Astrocyte (in vitro differentiated cells and primary cell): ENCODE data around the gene TRIM56. TPM values are rescaled to one million over a fixed set of nuclear protein-coding genes. Genes with fewer than 3 reads are reported as not detected.
"Not testable (repeated sequence)": the region's sequence is repeated elsewhere in the genome, so short reads cannot be mapped to it uniquely, and the experiment has no call there.

Experiments used
- DNase-seq: peaks from one replicate; pipeline ENCODE4 v3.0.0-alpha.2; 2010; ENCODE audit warnings: low read depth
- FAIRE-seq: peaks from 2 replicates; lab custom pipeline; 2011; peaks lifted over from hg19 to GRCh38; lab: Jason Lieb, UNC
- H2AFZ ChIP-seq: 2 replicates; pipeline ENCODE4 v1.6.0; 2012; ENCODE audit warnings: low read depth, low read length, inconsistent platforms
- H3K27ac ChIP-seq: 2 replicates; pipeline ENCODE4 v1.5.1; 2011; ENCODE audit warnings: low read depth, low read length, inconsistent platforms
- H3K27me3 ChIP-seq: 2 replicates; pipeline ENCODE4 v1.6.0; 2011; ENCODE audit warnings: low read length, inconsistent platforms; ENCODE audit not compliant: insufficient read depth
- H3K36me3 ChIP-seq: 2 replicates; pipeline ENCODE4 v1.5.1; 2011; ENCODE audit warnings: low read length, inconsistent platforms; ENCODE audit not compliant: insufficient read depth
- H3K4me1 ChIP-seq: 2 replicates; pipeline ENCODE4 v1.5.1; 2011; ENCODE audit warnings: low read length, inconsistent platforms; ENCODE audit not compliant: insufficient read depth
- H3K4me2 ChIP-seq: 2 replicates; pipeline ENCODE4 v1.6.0; 2012; ENCODE audit warnings: low read length, inconsistent platforms
- H3K4me3 ChIP-seq: 2 replicates; pipeline ENCODE4 v1.5.1; 2011; ENCODE audit warnings: low read depth, mild to moderate bottlenecking, low read length, inconsistent platforms; ENCODE audit not compliant: insufficient read depth
- H3K79me2 ChIP-seq: 2 replicates; pipeline ENCODE4 v1.6.0; 2012; ENCODE audit warnings: mild to moderate bottlenecking, low read length, inconsistent platforms; ENCODE audit not compliant: insufficient read depth
- H3K9ac ChIP-seq: 2 replicates; pipeline ENCODE4 v1.6.0; 2012; ENCODE audit warnings: mild to moderate bottlenecking, low read length, inconsistent platforms
- H3K9me3 ChIP-seq: 2 replicates; pipeline ENCODE4 v1.5.1; 2012; ENCODE audit warnings: low read depth, mild to moderate bottlenecking, low read length, inconsistent platforms; ENCODE audit not compliant: insufficient read depth
- H4K20me1 ChIP-seq: 2 replicates; pipeline ENCODE4 v1.6.0; 2012; ENCODE audit warnings: low read length, inconsistent platforms; ENCODE audit not compliant: insufficient read depth
- H3K27ac Mint-ChIP-seq: one replicate; pipeline ENCODE4 v1.8.0; 2021; ENCODE audit warnings: mild to moderate bottlenecking, mixed read lengths; ENCODE audit not compliant: unreplicated experiment
- H3K27me3 Mint-ChIP-seq: one replicate; pipeline ENCODE4 v1.8.0; 2021; ENCODE audit warnings: low read depth, mixed read lengths; ENCODE audit not compliant: unreplicated experiment
- H3K36me3 Mint-ChIP-seq: one replicate; pipeline ENCODE4 v1.8.0; 2021; ENCODE audit warnings: low read depth, mixed read lengths; ENCODE audit not compliant: unreplicated experiment
- H3K4me1 Mint-ChIP-seq: one replicate; pipeline ENCODE4 v1.8.0; 2021; ENCODE audit warnings: low read depth, mixed read lengths; ENCODE audit not compliant: unreplicated experiment
- H3K4me3 Mint-ChIP-seq: one replicate; pipeline ENCODE4 v1.8.0; 2021; ENCODE audit warnings: mild to moderate bottlenecking, moderate library complexity, mixed read lengths; ENCODE audit not compliant: unreplicated experiment
- H3K9me3 Mint-ChIP-seq: one replicate; pipeline ENCODE4 v1.8.0; 2021; ENCODE audit warnings: mild to moderate bottlenecking, mixed read lengths; ENCODE audit not compliant: unreplicated experiment
- EZH2 ChIP-seq: IDR thresholded peaks from 2 replicates; pipeline ENCODE4 v1.6.1; 2012; ENCODE audit warnings: mild to moderate bottlenecking, low read length, inconsistent platforms; ENCODE audit not compliant: insufficient read depth
- total RNA-seq: library from RNA; stranded (reverse); gene quantifications from 2 replicates; pipeline ENCODE4 v1.2.1, GENCODE V29; 2021
- TF ChIP-seq, protein P1 (sequence below): IDR thresholded peaks from 2 replicates; pipeline ENCODE4 v1.5.1; 2011; ENCODE audit warnings: low read depth, mild to moderate bottlenecking, inconsistent platforms, low read length, moderate library complexity; ENCODE audit not compliant: insufficient read depth

The TRIM56 gene
- total RNA-seq, 1 donor from 2014 or later = 24.2 TPM

DNA sequence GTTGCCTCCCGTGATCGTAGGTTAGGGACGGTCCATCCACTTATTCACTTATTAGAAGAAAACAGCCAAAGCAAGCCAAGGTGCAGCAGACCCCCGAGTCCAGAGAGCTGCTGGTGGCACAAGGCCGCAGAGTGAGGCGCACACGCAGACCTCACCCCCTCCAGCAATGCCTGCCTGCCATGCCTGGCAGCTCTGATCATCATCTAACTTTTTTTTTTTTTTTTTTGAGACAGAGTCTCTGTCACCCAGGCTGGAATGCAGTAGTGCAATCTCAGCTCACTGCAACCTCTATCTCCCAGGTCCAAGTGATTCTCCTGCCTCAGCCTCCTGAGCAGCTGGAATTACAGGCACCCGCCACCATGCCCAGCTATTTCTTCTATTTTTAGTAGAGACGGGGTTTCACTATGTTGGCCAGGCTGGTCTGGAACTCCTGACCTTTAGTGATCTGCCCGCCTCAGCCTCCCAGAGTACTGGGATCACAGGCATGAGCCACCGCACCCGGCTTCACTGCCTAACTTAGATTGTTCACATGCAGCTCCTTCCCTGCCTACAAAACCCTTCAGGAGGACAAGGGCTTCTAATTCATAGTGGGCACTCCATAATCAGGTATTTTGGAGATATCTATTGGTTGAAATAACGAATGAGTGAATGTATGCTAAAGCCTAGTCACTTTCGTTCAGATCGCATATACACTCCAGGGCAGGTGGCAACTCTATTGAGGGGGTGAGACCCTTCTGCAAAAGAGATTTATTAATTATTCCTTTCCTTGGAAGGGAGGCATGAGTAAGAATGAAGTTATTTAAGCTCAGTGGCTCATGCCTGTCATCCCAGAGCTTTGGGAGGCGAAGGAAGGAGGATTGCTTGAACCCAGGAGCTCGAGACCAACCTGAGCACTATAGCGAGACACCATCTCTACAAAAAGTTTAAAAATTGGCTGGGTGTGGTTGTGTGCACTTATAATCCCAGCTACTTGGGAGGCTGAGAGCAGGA lies 15.9 kb downstream of the TRIM56 start:
- Mint-ChIP-seq H3K4me3 (peak overlapping the region; percentile 60), H3K27me3 (no peaks in the 10 kb centered on the region), H3K27ac (peak overlapping the region; percentile 99), H3K36me3 (peaks cover 3% of the 10 kb centered on the region), H3K4me1 (peaks cover 39% of the 10 kb centered on the region), H3K9me3 (no peaks in the 10 kb centered on the region)
- Histone ChIP-seq H3K36me3 (no peaks in the 10 kb centered on the region), H3K27me3 (no peaks in the 10 kb centered on the region), H3K4me1 (peaks cover 29% of the 10 kb centered on the region), H2AFZ (no peak overlapping the region), H3K79me2 (peaks cover 7% of the 10 kb centered on the region), H3K9me3 (no peaks in the 10 kb centered on the region), H3K4me2 (peak overlapping the region; percentile 63), H3K9ac (peak overlapping the region; percentile 79), H3K4me3 (no peak overlapping the region), H3K27ac (peak overlapping the region; percentile 98), H4K20me1 (no peaks in the 10 kb centered on the region)
- DNase-seq (no peak), FAIRE-seq (no peak)
- no peak for TF ChIP-seq EZH2
- TF ChIP-seq, protein P1, sequence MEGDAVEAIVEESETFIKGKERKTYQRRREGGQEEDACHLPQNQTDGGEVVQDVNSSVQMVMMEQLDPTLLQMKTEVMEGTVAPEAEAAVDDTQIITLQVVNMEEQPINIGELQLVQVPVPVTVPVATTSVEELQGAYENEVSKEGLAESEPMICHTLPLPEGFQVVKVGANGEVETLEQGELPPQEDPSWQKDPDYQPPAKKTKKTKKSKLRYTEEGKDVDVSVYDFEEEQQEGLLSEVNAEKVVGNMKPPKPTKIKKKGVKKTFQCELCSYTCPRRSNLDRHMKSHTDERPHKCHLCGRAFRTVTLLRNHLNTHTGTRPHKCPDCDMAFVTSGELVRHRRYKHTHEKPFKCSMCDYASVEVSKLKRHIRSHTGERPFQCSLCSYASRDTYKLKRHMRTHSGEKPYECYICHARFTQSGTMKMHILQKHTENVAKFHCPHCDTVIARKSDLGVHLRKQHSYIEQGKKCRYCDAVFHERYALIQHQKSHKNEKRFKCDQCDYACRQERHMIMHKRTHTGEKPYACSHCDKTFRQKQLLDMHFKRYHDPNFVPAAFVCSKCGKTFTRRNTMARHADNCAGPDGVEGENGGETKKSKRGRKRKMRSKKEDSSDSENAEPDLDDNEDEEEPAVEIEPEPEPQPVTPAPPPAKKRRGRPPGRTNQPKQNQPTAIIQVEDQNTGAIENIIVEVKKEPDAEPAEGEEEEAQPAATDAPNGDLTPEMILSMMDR = no peak

DNA sequence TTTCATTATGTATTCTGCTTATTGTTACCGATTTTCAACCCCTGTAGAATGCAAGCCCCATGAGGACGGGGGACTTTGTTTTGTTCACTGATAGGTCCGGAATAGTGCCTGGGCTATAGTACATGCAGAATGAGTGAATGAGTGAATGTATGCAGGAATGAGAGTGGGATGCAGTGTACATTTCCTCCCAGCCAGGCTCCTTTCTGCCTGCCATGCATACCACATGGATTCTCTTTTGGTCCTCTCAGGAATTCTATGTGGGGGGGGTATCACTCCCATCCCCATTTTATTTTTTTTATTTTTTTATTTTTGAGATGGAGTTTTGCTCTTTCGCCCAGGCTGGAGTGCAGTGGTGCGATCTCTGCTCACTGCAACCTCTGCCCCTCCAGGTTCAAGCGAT lies 16.7 kb downstream of the TRIM56 start:
- Histone ChIP-seq H3K9me3 (no peaks in the 10 kb centered on the region), H3K27me3 (no peaks in the 10 kb centered on the region), H3K4me1 (peaks cover 29% of the 10 kb centered on the region), H3K4me2 (peak overlapping the region; percentile 63), H2AFZ (no peak overlapping the region), H4K20me1 (no peaks in the 10 kb centered on the region), H3K4me3 (no peak overlapping the region), H3K9ac (no peak overlapping the region), H3K79me2 (peaks cover 7% of the 10 kb centered on the region), H3K27ac (peak overlapping the region; percentile 98), H3K36me3 (no peaks in the 10 kb centered on the region)
- peaks cover 2% of the 10 kb centered on the region for H3K9me3 Mint-ChIP-seq
- no peak for TF ChIP-seq EZH2
- TF ChIP-seq, protein P1 = no peak
- H3K27ac Mint-ChIP-seq = peak overlapping the region; percentile 99
- H3K4me1 Mint-ChIP-seq = peaks cover 41% of the 10 kb centered on the region
- peak overlapping the region; percentile 64 for H3K4me3 Mint-ChIP-seq
- no peak for FAIRE-seq
- no peaks in the 10 kb centered on the region for H3K27me3 Mint-ChIP-seq
- peaks cover 3% of the 10 kb centered on the region for H3K36me3 Mint-ChIP-seq
- no peak for DNase-seq

GRCh38 chr7:101103701-101104100 lies 18.4 kb downstream of the TRIM56 start:
- not testable (repeated sequence) for H3K4me2 ChIP-seq
- peaks cover 42% of the 10 kb centered on the region for H3K4me1 Mint-ChIP-seq

More at GRCh38 chr7:101103701-101104100, 18.4 kb downstream of the TRIM56 start:
- H3K4me3 ChIP-seq, H3K79me2 ChIP-seq, H3K27me3 ChIP-seq, H3K36me3 Mint-ChIP-seq, H3K9me3 Mint-ChIP-seq, H2AFZ ChIP-seq, FAIRE-seq, H3K36me3 ChIP-seq, H4K20me1 ChIP-seq, H3K27me3 Mint-ChIP-seq, DNase-seq, H3K9ac ChIP-seq, H3K27ac Mint-ChIP-seq, H3K4me3 Mint-ChIP-seq, H3K27ac ChIP-seq, H3K9me3 ChIP-seq: not testable (repeated sequence)
- peaks cover 35% of the 10 kb centered on the region for H3K4me1 ChIP-seq
